Stomach (tissue), 9 donors: ENCODE data around the gene CDV3. TPM values are rescaled to one million over a fixed set of nuclear protein-coding genes. Genes with fewer than 3 reads are reported as not detected.

Experiments used
- DNase-seq, 2 donors: peaks; one replicate each; pipeline versions ENCODE4 v3.0.0 to v3.0.0-alpha.2; 2013 to 2019
- H3K27ac ChIP-seq, 5 donors: fragments of 200-600 bp in 4 of 5; sonication (generic) in 4 of 5; one replicate each; pipeline ENCODE4 v1.5.1; 2013 to 2019; ENCODE audit warnings: mild to moderate bottlenecking in 1 of 5, moderate library complexity in 1 of 5
- H3K27me3 ChIP-seq, 3 donors: fragments of 200-600 bp; sonication (generic); one replicate each; pipeline ENCODE4 v1.5.1; 2017 to 2019; ENCODE audit warnings: mixed run types in 1 of 3
- H3K36me3 ChIP-seq, 4 donors: fragments of 200-600 bp; sonication (generic); 1 replicate in 3 of 4; 2 replicates in 1 of 4; pipeline ENCODE4 v1.5.1; 2016 to 2019
- H3K4me1 ChIP-seq, 4 donors: fragments of 200-600 bp; sonication (generic); one replicate each; pipeline ENCODE4 v1.5.1; 2016 to 2019
- H3K4me3 ChIP-seq, 4 donors: fragments of 200-600 bp; sonication (generic) in 3 of 4; one replicate each; pipeline ENCODE4 v1.5.1; 2016 to 2019; ENCODE audit warnings: mild to moderate bottlenecking in 1 of 4
- H3K9me3 ChIP-seq, 4 donors: fragments of 200-600 bp; sonication (generic); one replicate each; pipeline ENCODE4 v1.5.1; 2016 to 2019
- EP300 ChIP-seq: sonication (generic); formaldehyde crosslinking; IDR thresholded peaks from one replicate; pipeline ENCODE4 v1.6.1; 2017; ENCODE audit warnings: antibody characterized with exemption
- POLR2A ChIP-seq, 4 donors: fragments of 450-650 bp; IDR thresholded peaks; one replicate each; pipeline ENCODE4 v1.6.1; 2016; ENCODE audit warnings: antibody characterized with exemption in 4 of 4, control low read depth in 2 of 4, mild to moderate bottlenecking in 1 of 4, moderate library complexity in 1 of 4
- POLR2AphosphoS5 ChIP-seq, 3 donors: sonication (generic); formaldehyde crosslinking; IDR thresholded peaks; one replicate each; pipeline ENCODE4 v1.6.1; 2016; ENCODE audit warnings: antibody characterized with exemption in 3 of 3
- WGBS, 5 donors: extraction: QIAGEN DNeasy Blood & Tissue Kit in 3 of 5; methylation state at CpG; one replicate each; pipeline versions ENCODE4 v1.1.5 to v1.1.7; 2013 to 2018; 5-methylcytosine and 5-hydroxymethylcytosine counted together
- intact Hi-C: fragments of 100-400 bp; cut with DNase I; formaldehyde crosslinking; loops from one replicate; pipeline ENCODE4 v1.15.1; 2023; ENCODE audit warnings: low total_unique reads
- polyA plus RNA-seq, 3 donors: library from polyadenylated mRNA; stranded (reverse); fragments of 200-250 nt; gene quantifications; one replicate each; pipeline ENCODE4 v1.2.3, GENCODE V29; 2013
- total RNA-seq, 5 donors: library from RNA; depleted of rRNA; stranded (reverse); fragments of >200 nt; gene quantifications; one replicate each; pipeline versions ENCODE4 v1.1.0 to v1.2.3, GENCODE V29; 2014 to 2016
- TF ChIP-seq, protein P1 (sequence below), 7 experiments: fragments of 450-650 bp in 4 of 7; fragments of 200-600 bp in 3 of 7; sonication (generic) in 3 of 7; IDR thresholded peaks; one replicate each; pipeline ENCODE4 v1.5.1; 2016 to 2019; ENCODE audit warnings: antibody characterized with exemption in 7 of 7, control low read depth in 2 of 7, mild to moderate bottlenecking in 1 of 7
- donor health status: healthy with polysubstance abuse.
- donor health status: Bipolar disorder and iron deficiency.
- donor health status: healthy.

CDV3 gene
- total and polyA plus RNA-seq, 8 donors = 40.3 to 160 (median 68.6) TPM

DNA sequence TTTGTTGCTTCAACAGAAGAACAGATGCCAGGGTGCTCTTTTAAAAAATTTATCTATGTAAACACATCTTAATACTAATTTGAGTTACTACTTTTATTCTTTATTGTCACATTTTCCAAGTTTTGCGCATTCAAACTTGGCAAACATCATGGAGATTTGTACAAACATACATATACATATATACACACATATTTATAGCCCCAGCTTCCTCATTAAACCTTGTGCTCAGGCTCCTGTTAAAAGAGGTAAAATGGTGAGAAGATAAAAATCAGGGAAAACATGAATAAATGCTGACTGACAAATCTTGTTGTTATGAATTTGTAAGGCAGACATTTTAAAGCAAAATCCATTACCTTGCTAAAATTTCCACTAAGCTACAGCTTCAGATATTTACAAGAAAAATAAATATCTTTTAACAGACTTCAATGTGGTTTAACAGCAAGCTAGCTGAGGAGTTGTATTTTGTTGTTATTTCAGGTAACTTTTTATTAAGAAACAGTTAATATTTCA is 27.1 kb downstream of the CDV3 start:
- Histone ChIP-seq H3K36me3 (peaks cover 0 to 39% (median 26%) of the 10 kb centered on the region in 4 donors), H3K4me3 (no peak overlapping the region), H3K27ac (no peak overlapping the region), H3K27me3 (no peaks in the 10 kb centered on the region), H3K4me1 (no peaks in the 10 kb centered on the region), H3K9me3 (no peaks in the 10 kb centered on the region)
- DNase-seq = no peak
- WGBS, 5 donors = 88 to 100% (median 97%) methylated on average over 1 of the region's 1 CpG
- intact Hi-C loops = no loop called here
- TF ChIP-seq POLR2A (IDR thresholded peaks at IDR 0.05) = no peak
- no peak for TF ChIP-seq EP300
- TF ChIP-seq, protein P1, sequence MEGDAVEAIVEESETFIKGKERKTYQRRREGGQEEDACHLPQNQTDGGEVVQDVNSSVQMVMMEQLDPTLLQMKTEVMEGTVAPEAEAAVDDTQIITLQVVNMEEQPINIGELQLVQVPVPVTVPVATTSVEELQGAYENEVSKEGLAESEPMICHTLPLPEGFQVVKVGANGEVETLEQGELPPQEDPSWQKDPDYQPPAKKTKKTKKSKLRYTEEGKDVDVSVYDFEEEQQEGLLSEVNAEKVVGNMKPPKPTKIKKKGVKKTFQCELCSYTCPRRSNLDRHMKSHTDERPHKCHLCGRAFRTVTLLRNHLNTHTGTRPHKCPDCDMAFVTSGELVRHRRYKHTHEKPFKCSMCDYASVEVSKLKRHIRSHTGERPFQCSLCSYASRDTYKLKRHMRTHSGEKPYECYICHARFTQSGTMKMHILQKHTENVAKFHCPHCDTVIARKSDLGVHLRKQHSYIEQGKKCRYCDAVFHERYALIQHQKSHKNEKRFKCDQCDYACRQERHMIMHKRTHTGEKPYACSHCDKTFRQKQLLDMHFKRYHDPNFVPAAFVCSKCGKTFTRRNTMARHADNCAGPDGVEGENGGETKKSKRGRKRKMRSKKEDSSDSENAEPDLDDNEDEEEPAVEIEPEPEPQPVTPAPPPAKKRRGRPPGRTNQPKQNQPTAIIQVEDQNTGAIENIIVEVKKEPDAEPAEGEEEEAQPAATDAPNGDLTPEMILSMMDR (IDR thresholded peaks at IDR 0.05) = no peak
- no peak for TF ChIP-seq POLR2AphosphoS5 (IDR thresholded peaks at IDR 0.05)

DNA sequence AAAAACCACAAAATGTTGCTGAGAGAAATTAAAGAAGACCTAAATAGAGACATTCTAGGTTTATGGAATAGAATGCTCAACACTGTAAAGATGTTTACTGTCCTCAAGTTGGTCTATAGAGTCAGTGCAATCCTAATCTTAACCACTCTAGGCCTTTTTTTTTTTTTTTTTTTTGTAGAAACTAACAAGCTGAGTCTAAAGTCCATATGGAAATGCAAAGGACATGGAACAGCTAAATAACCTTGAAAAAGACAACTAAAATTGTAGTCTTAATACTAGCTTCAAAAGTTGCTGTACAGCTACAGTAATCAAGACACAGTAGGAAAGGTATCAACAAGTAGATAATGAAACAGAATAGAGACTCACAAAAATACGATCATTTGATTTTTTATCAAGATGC is 32.9 kb downstream of the CDV3 start:
- Histone ChIP-seq H3K9me3 (no peaks in the 10 kb centered on the region), H3K36me3 (peaks cover 6 to 71% (median 60%) of the 10 kb centered on the region in 4 donors), H3K4me3 (no peak overlapping the region), H3K27me3 (no peaks in the 10 kb centered on the region), H3K27ac (no peak overlapping the region), H3K4me1 (no peaks in the 10 kb centered on the region)
- intact Hi-C loops = no loop called here
- WGBS, 5 donors = 56 to 84% (median 75%) methylated on average over 1 of the region's 1 CpG
- peak in 1 of 2 donors; percentile 7 for DNase-seq
- no peak for TF ChIP-seq EP300
- no peak for TF ChIP-seq POLR2A (IDR thresholded peaks at IDR 0.05)
- no peak for TF ChIP-seq POLR2AphosphoS5 (IDR thresholded peaks at IDR 0.05)
- TF ChIP-seq, protein P1 (IDR thresholded peaks at IDR 0.05) = no peak

DNA sequence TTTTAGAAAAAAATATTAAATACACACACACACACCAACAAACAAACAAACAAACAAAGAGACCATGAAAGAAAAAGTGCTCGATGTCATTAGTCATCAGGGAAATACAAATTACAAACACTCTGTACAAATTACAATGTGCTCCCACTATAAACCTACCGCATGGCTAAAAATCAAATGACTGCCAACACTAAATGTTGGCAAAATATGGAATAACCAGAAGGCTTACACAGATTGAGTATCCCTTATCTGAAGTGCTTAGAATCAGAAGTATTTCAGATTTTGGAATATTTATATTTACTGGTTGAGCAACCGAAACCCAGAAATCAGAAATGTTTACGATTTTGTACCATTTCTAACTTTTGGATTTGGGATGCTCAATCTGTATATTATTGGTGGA is 33.4 kb downstream of the CDV3 start:
- intact Hi-C loops = no loop called here
- Histone ChIP-seq H3K4me3 (no peak overlapping the region), H3K27me3 (no peaks in the 10 kb centered on the region), H3K9me3 (no peaks in the 10 kb centered on the region), H3K27ac (no peak overlapping the region), H3K36me3 (peaks cover 6 to 76% (median 63%) of the 10 kb centered on the region in 4 donors), H3K4me1 (no peaks in the 10 kb centered on the region)
- 95 to 99% (median 97%) methylated on average over 4 of the region's 4 CpGs for WGBS, 5 donors
- TF ChIP-seq, protein P1 (IDR thresholded peaks at IDR 0.05) = no peak
- TF ChIP-seq EP300 (no peak), POLR2A (IDR thresholded peaks at IDR 0.05) (no peak), POLR2AphosphoS5 (IDR thresholded peaks at IDR 0.05) (no peak)
- no peak for DNase-seq

DNA sequence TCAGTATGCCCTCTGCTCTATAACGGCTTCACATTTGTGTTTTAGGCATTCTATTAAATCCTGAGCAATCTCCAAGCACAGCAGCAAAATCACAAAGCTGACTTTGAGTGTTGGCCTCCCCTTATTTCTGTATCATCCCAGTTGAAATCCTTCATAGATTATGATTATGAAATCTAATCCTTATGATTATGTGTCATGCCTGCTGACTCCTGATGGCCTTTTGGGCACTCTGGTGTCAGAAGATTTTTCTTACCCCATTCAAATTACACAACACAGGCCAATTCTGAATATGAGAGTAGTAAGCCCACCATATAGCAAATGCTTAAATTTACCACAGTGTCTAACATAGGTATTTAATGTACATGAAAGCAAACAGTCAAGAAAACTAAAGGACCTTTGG is 34.3 kb downstream of the CDV3 start:
- intact Hi-C loops = no loop called here
- no peak for DNase-seq
- Histone ChIP-seq H3K9me3 (no peaks in the 10 kb centered on the region), H3K27me3 (no peaks in the 10 kb centered on the region), H3K4me3 (no peak overlapping the region), H3K36me3 (peaks cover 9 to 85% (median 69%) of the 10 kb centered on the region in 4 donors), H3K27ac (no peak overlapping the region), H3K4me1 (no peaks in the 10 kb centered on the region)
- 91 to 97% (median 95%) methylated on average over 1 of the region's 1 CpG for WGBS, 5 donors
- TF ChIP-seq EP300 (no peak), POLR2A (IDR thresholded peaks at IDR 0.05) (no peak), POLR2AphosphoS5 (IDR thresholded peaks at IDR 0.05) (no peak)
- TF ChIP-seq, protein P1 (IDR thresholded peaks at IDR 0.05) = no peak
